Measurements from ENCODE around the gene SGCA. TPM values are rescaled to one million over a fixed set of nuclear protein-coding genes. Genes with fewer than 3 reads are reported as not detected.

Gene SGCA
- total RNA-seq, 4 donors from 2014 or later = 2.1 to 5.8 (median 4.0) TPM

DNA sequence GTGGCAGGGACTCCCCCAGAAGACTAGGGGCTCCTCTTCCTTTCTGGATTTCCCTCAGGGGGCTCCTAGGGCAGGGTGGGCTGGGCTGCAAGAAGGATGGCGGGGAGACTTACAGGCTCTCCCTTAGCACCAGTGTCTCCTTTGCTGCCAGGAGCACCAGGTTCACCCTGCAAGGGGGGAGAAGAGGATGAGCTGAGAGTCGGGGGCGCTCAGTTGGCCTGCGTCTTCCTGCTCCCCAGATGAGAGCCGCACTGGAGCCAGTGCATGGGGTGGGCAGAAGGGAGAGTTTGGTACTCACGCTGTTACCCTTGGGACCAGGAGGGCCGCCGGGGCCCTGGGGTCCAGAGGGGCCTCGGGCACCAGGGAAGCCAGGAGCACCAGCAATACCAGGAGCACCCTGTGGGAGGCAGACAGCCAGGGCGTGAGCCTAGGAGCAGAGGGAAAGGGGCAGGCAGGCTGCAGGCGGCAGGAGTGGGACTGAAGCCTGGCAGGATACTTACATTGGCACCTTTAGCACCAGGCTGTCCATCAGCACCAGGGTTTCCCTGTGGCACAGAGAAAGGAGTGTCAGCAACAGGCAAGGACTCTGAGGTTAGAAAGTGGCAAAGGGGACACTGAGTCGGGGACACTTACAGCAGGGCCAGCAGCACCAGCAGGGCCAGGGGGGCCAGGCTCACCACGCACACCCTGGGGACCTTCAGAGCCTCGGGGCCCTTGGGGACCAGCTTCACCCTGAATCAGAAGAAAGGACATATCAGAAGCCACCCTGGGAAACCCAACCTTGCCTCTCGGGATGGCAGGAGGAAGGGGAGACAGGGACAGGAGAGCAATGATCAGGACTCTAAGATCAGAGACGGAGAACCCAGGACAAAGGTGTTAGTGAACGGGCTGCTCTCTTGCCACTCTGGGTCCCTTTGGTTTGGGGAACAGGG, 29.4 kb downstream of the SGCA start:
- Histone ChIP-seq H3K4me3 (no peak overlapping the region), H3K4me1 (peaks cover 32% of the 10 kb centered on the region), H3K9me3 (no peaks in the 10 kb centered on the region), H3K27me3 (no peaks in the 10 kb centered on the region), H3K36me3 (peaks cover 56% of the 10 kb centered on the region), H3K27ac (peak overlapping the region; percentile 71)
- TF ChIP-seq, protein P1, sequence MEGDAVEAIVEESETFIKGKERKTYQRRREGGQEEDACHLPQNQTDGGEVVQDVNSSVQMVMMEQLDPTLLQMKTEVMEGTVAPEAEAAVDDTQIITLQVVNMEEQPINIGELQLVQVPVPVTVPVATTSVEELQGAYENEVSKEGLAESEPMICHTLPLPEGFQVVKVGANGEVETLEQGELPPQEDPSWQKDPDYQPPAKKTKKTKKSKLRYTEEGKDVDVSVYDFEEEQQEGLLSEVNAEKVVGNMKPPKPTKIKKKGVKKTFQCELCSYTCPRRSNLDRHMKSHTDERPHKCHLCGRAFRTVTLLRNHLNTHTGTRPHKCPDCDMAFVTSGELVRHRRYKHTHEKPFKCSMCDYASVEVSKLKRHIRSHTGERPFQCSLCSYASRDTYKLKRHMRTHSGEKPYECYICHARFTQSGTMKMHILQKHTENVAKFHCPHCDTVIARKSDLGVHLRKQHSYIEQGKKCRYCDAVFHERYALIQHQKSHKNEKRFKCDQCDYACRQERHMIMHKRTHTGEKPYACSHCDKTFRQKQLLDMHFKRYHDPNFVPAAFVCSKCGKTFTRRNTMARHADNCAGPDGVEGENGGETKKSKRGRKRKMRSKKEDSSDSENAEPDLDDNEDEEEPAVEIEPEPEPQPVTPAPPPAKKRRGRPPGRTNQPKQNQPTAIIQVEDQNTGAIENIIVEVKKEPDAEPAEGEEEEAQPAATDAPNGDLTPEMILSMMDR (IDR thresholded peaks at IDR 0.05) = no peak
- TF ChIP-seq EP300 (IDR thresholded peaks at IDR 0.05) = no peak
- TF ChIP-seq POLR2A (IDR thresholded peaks at IDR 0.05) = no peak
- TF ChIP-seq POLR2AphosphoS5 (IDR thresholded peaks at IDR 0.05) = no peak
- WGBS = 63% methylated on average over 17 of the region's 17 CpGs
- DNase-seq (ENCODE audit: low spot score in 2 of 2) = no peak

DNA sequence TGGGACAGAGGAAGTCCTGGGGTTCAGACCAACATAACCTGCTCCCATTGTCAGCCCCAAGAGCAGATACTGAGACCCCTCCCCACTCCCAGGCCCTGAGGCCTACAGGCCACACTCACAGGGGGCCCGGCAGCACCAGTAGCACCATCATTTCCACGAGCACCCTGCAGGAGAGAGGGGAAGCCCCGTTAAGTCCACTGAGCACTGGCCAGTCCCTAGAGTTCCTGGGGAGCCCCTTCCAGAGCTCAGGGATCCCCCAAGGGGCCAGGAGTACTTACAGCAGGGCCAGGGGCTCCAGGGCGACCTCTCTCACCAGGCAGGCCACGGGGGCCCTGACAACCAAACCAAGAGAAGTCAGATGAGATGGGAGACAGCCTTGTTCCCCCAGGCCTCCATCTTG, 30.2 kb downstream of the SGCA start:
- peak overlapping the region; percentile 17 for H3K4me3 ChIP-seq
- peaks cover 4% of the 10 kb centered on the region for H3K27me3 ChIP-seq
- H3K9me3 ChIP-seq = no peaks in the 10 kb centered on the region
- H3K4me1 ChIP-seq = peaks cover 36% of the 10 kb centered on the region
- DNase-seq (ENCODE audit: low spot score in 2 of 2) = no peak
- peak overlapping the region; percentile 71 for H3K27ac ChIP-seq
- 56% methylated on average over 3 of the region's 5 CpGs for WGBS
- peaks cover 50% of the 10 kb centered on the region for H3K36me3 ChIP-seq
- TF ChIP-seq POLR2AphosphoS5 (IDR thresholded peaks at IDR 0.05) (no peak), POLR2A (IDR thresholded peaks at IDR 0.05) (no peak), EP300 (IDR thresholded peaks at IDR 0.05) (no peak)
- TF ChIP-seq, protein P1 (IDR thresholded peaks at IDR 0.05) = no peak

DNA sequence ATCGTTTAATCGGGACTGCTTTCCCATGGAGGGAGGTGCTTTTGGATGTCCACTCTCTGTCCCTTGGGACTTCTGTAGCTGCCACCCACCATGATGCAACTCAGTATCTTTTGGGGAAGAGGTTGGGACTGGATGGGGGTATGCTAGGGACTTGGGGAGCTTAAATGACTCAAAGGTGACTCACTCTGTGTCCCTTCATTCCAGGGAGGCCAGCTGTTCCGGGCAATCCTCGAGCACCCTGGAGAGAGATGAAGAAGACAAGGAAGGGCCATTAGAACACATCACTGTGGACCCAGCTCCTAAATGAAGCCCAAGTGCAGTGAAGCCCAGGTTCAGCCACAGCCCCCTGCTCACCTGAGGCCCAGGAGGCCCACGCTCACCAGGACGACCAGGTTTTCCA, 31.0 kb downstream of the SGCA start:
- 63% methylated on average over 6 of the region's 6 CpGs for WGBS
- TF ChIP-seq POLR2AphosphoS5 (IDR thresholded peaks at IDR 0.05) (peak in 1 of 3 donors; percentile 7), POLR2A (IDR thresholded peaks at IDR 0.05) (no peak)
- Histone ChIP-seq H3K36me3 (peaks cover 46% of the 10 kb centered on the region), H3K4me1 (peaks cover 40% of the 10 kb centered on the region), H3K9me3 (no peaks in the 10 kb centered on the region), H3K4me3 (peak overlapping the region; percentile 5), H3K27me3 (peaks cover 12% of the 10 kb centered on the region), H3K27ac (peak overlapping the region; percentile 58)
- DNase-seq (ENCODE audit: low spot score in 2 of 2) = no peak

DNA sequence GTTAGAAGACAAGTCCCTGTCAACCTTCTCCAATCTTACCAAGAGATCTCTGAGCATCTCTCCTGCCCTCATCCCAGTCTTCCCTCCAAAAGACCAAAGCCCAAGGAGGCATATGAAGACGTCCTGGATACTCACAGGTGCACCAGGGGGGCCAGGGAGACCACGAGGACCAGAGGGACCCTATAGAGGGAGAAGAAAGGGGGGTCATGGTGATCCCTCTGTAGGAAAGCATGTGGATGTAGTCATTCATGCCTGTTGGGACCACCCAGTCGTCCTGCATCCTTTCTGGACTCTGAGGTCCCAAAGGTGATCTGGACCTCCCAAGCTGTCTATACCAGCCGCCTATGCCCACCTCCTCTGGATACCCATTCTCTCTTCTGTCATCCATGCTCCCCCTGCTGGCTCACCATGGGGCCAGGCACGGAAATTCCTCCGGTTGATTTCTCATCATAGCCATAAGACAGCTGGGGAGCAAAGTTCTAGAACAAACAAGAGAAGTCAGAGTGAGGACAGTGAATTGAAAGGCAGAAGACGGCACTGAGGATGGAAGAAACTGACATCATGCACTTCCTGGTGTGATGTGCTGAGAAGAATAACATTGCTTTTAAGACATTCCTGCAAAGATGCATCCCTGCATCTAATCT, 32.3 kb downstream of the SGCA start:
- Histone ChIP-seq H3K9me3 (no peaks in the 10 kb centered on the region), H3K27ac (peak overlapping the region; percentile 58), H3K36me3 (peaks cover 34% of the 10 kb centered on the region), H3K27me3 (peaks cover 12% of the 10 kb centered on the region), H3K4me1 (peaks cover 42% of the 10 kb centered on the region), H3K4me3 (no peak overlapping the region)
- WGBS = 23% methylated on average over 6 of the region's 7 CpGs
- no peak for TF ChIP-seq EP300 (IDR thresholded peaks at IDR 0.05)
- TF ChIP-seq, protein P1 (IDR thresholded peaks at IDR 0.05) = peak; percentile 14 to 63
- no peak for DNase-seq (ENCODE audit: low spot score in 2 of 2)

DNA sequence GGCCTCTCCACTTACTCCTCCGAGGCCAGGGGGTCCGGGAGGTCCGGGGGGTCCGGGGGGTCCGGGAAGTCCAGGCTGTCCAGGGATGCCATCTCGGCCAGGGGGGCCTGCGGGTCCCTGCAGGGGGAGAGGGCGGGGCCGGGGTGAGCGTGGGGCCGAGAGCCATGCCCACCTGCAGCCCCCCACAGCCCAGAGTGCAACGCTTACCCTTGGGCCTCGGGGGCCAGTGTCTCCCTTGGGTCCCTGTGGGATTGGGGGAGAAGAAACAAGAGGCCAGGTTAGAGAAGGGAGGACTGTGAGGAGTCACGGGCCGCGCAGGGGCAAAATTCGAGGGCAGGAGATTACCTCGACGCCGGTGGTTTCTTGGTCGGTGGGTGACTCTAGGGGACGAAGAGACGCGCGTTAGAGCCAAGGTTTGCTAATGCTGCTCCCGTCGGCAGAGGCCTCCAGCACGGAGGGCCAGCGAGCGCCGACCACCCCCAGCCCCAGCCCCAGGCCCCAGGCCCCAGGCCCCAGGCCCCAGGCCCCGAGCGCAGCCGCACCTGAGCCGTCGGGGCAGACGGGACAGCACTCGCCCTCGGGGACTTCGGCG, 33.5 kb downstream of the SGCA start:
- no peak for DNase-seq (ENCODE audit: low spot score in 2 of 2)
- peak overlapping the region; percentile 57 for H3K27ac ChIP-seq
- H3K27me3 ChIP-seq = peaks cover 19% of the 10 kb centered on the region
- peaks cover 44% of the 10 kb centered on the region for H3K4me1 ChIP-seq
- H3K4me3 ChIP-seq = peak overlapping the region; percentile 44
- peaks cover 29% of the 10 kb centered on the region for H3K36me3 ChIP-seq
- 31% methylated on average over 25 of the region's 41 CpGs for WGBS
- no peaks in the 10 kb centered on the region for H3K9me3 ChIP-seq
- TF ChIP-seq POLR2A (IDR thresholded peaks at IDR 0.05) = no peak
- TF ChIP-seq, protein P1 (IDR thresholded peaks at IDR 0.05) = no peak
- no peak for TF ChIP-seq POLR2AphosphoS5 (IDR thresholded peaks at IDR 0.05)
- TF ChIP-seq EP300 (IDR thresholded peaks at IDR 0.05) = no peak

Data from suprapubic skin (tissue), 4 donors.